Panc1 (cell line): ENCODE results near the gene OR6N1. TPM values are rescaled to one million over a fixed set of nuclear protein-coding genes. Genes with fewer than 3 reads are reported as not detected.

Experiments used
- ATAC-seq: fragments of 200-7000 bp; cut with Tn5 transposase; 2 replicates; pipeline ENCODE4 v1.9.1; 2020; ENCODE audit warnings: mild to moderate bottlenecking, moderate library complexity
- BruUV-seq: library from RNA; stranded (reverse); fragments of 400-500 nt; replicated peaks from 2 replicates; lab custom pipeline; 2021; lab: Mats Ljungman, UMichigan
- CTCF ChIA-PET: fragments of 300-600 bp; sonication (Branson Sonifier 250); formaldehyde crosslinking; loops from one replicate; lab custom pipeline; 2022; ENCODE audit warnings: antibody characterized with exemption; lab: Charles Lee
- POLR2A ChIA-PET: fragments of 300-600 bp; sonication (Branson Sonifier 250); formaldehyde crosslinking; loops from one replicate; lab custom pipeline; 2022; ENCODE audit warnings: antibody characterized with exemption; lab: Charles Lee
- DNase-seq: peaks from one replicate; pipeline ENCODE4 v3.0.0-alpha.2; 2010; ENCODE audit warnings: low read depth, low spot score
- H3K27ac ChIP-seq: 2 replicates; pipeline ENCODE4 v1.5.1; 2011; ENCODE audit warnings: mild to moderate bottlenecking, low read length, inconsistent platforms
- H3K27me3 ChIP-seq: fragments of 200-500 bp; sonication (Bioruptor generic); 2 replicates; pipeline ENCODE4 v1.6.0; 2014; ENCODE audit warnings: low read length, inconsistent platforms; ENCODE audit not compliant: control insufficient read depth, insufficient read depth
- H3K36me3 ChIP-seq: fragments of 200-500 bp; sonication (Bioruptor generic); 2 replicates; pipeline ENCODE4 v1.5.1; 2014; ENCODE audit warnings: inconsistent platforms, mild to moderate bottlenecking, low read length, moderate library complexity; ENCODE audit not compliant: control insufficient read depth, insufficient read depth
- H3K4me1 ChIP-seq: 2 replicates; pipeline ENCODE4 v1.5.1; 2011; ENCODE audit warnings: inconsistent platforms, mild to moderate bottlenecking, low read length, moderate library complexity; ENCODE audit not compliant: control insufficient read depth, insufficient read depth
- H3K4me3 ChIP-seq, 2 experiments: 2 replicates each; pipeline ENCODE4 v1.5.1; 2011 to 2012; ENCODE audit warnings: low read depth in 2 of 2, low read length in 2 of 2, mild to moderate bottlenecking in 2 of 2, inconsistent platforms in 1 of 2, moderate library complexity in 1 of 2
- H3K9me3 ChIP-seq: fragments of 200-500 bp; sonication (Bioruptor generic); 2 replicates; pipeline ENCODE4 v1.5.1; 2014; ENCODE audit warnings: low read depth, mild to moderate bottlenecking, inconsistent platforms, low read length, moderate library complexity; ENCODE audit not compliant: control insufficient read depth, insufficient read depth
- POLR2AphosphoS5 ChIP-seq: IDR thresholded peaks from 2 replicates; pipeline ENCODE4 v1.6.1; 2012; ENCODE audit warnings: mild to moderate bottlenecking, low read depth, low read length, moderate library complexity
- SIN3A ChIP-seq: IDR thresholded peaks from 2 replicates; pipeline ENCODE4 v1.6.1; 2012; ENCODE audit warnings: low read depth, mild to moderate bottlenecking, low read length, moderate library complexity, borderline replicate concordance; ENCODE audit not compliant: insufficient read depth
- TCF7L2 ChIP-seq: IDR thresholded peaks from 2 replicates; pipeline ENCODE4 v1.6.1; 2011; ENCODE audit warnings: mild to moderate bottlenecking, low read depth, low read length, inconsistent platforms
- in situ Hi-C: cut with HindIII; loops from 2 replicates; pipeline ENCODE4 v1.10.0; 2016; ENCODE audit warnings: low sequenced_read_pairs, low pct_unique_long_range_greater_than_20kb
- intact Hi-C: fragments of 100-400 bp; cut with micrococcal nuclease; formaldehyde crosslinking; loops from one replicate; pipeline ENCODE4 v1.10.0; 2022; ENCODE audit not compliant: unreplicated experiment
- total RNA-seq: library from RNA; stranded (reverse); gene quantifications from one replicate; pipeline ENCODE4 v1.2.1, GENCODE V29; 2021; ENCODE audit not compliant: unreplicated experiment
- TF ChIP-seq, protein P1 (sequence below): fragments of 450-650 bp; IDR thresholded peaks from 2 replicates; pipeline ENCODE4 v1.5.1; 2017; ENCODE audit warnings: mild to moderate bottlenecking
- TF ChIP-seq, protein P2 (sequence below), 2 experiments: IDR thresholded peaks; 2 replicates each; pipeline ENCODE4 v1.6.1; 2011 to 2012; ENCODE audit warnings: low read depth in 2 of 2, control low read depth in 1 of 2, low read length in 1 of 2, mild to moderate bottlenecking in 1 of 2, moderate library complexity in 1 of 2; ENCODE audit not compliant: insufficient read depth in 1 of 2

The OR6N1 gene
- total RNA-seq, 1 experiment from 2014 or later: not detected

DNA sequence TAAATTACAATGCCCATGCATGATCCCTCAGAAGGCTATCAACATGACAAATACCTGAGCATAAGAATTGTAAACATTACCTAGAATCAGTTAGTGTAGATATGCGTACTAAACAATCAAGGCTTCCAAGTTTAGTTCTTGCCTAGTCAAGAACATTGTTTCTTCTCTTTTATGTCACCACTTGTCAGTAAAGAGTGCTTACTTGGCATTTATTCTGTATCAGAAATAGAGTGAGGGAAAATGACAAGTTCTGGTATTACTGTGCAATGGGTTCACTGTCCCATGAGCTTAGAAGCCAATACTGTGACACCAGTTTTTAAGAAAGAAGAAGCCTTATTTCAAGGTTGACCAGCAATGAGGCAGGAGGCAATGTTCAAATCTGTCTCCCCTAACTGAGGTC lies 31.7 kb upstream of the OR6N1 start:
- POLR2A ChIA-PET: no interaction called here

DNA sequence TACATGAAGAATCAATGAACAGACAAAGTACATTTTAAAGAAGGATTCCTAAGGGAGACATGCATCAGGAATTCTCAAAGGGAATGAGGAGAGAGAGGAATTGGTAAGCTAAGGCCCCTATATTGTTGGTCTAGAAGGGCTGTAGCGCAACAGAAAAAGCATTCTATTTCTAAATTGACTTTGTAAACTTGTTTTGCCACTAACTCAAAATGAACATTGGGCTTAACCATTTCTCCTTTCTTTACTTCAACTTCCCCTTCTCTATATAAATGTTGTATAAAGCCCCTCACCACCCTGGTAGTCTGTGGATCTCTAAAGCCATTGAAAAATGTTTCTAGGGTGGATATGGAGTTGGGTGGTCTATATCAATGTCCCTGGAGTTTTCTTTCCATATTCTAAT lies 29.4 kb upstream of the OR6N1 start:
- intact Hi-C loops (no loop called here), in situ Hi-C loops (no loop called here)
- H3K27me3 ChIP-seq: no peaks in the 10 kb centered on the region
- no TSS peak for BruUV-seq
- CTCF ChIA-PET: no interaction called here
- no peaks in the 10 kb centered on the region for H3K9me3 ChIP-seq
- no peaks in the 10 kb centered on the region for H3K36me3 ChIP-seq
- no peaks in the 10 kb centered on the region for H3K4me1 ChIP-seq
- no peak overlapping the region for H3K4me3 ChIP-seq
- TF ChIP-seq TCF7L2 (no peak), POLR2AphosphoS5 (no peak), SIN3A (no peak)
- TF ChIP-seq, protein P1, sequence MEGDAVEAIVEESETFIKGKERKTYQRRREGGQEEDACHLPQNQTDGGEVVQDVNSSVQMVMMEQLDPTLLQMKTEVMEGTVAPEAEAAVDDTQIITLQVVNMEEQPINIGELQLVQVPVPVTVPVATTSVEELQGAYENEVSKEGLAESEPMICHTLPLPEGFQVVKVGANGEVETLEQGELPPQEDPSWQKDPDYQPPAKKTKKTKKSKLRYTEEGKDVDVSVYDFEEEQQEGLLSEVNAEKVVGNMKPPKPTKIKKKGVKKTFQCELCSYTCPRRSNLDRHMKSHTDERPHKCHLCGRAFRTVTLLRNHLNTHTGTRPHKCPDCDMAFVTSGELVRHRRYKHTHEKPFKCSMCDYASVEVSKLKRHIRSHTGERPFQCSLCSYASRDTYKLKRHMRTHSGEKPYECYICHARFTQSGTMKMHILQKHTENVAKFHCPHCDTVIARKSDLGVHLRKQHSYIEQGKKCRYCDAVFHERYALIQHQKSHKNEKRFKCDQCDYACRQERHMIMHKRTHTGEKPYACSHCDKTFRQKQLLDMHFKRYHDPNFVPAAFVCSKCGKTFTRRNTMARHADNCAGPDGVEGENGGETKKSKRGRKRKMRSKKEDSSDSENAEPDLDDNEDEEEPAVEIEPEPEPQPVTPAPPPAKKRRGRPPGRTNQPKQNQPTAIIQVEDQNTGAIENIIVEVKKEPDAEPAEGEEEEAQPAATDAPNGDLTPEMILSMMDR: no peak
- TF ChIP-seq, protein P2, sequence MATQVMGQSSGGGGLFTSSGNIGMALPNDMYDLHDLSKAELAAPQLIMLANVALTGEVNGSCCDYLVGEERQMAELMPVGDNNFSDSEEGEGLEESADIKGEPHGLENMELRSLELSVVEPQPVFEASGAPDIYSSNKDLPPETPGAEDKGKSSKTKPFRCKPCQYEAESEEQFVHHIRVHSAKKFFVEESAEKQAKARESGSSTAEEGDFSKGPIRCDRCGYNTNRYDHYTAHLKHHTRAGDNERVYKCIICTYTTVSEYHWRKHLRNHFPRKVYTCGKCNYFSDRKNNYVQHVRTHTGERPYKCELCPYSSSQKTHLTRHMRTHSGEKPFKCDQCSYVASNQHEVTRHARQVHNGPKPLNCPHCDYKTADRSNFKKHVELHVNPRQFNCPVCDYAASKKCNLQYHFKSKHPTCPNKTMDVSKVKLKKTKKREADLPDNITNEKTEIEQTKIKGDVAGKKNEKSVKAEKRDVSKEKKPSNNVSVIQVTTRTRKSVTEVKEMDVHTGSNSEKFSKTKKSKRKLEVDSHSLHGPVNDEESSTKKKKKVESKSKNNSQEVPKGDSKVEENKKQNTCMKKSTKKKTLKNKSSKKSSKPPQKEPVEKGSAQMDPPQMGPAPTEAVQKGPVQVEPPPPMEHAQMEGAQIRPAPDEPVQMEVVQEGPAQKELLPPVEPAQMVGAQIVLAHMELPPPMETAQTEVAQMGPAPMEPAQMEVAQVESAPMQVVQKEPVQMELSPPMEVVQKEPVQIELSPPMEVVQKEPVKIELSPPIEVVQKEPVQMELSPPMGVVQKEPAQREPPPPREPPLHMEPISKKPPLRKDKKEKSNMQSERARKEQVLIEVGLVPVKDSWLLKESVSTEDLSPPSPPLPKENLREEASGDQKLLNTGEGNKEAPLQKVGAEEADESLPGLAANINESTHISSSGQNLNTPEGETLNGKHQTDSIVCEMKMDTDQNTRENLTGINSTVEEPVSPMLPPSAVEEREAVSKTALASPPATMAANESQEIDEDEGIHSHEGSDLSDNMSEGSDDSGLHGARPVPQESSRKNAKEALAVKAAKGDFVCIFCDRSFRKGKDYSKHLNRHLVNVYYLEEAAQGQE (IDR thresholded peaks at IDR 0.05; ENCODE audit: insufficient read depth in 1 of 2, low read depth in 2 of 2, low read length in 1 of 2): no peak
- no peak for ATAC-seq
- POLR2A ChIA-PET: no interaction called here
- no peak overlapping the region for H3K27ac ChIP-seq
- DNase-seq: no peak

More for the DNA sequence above, 31.7 kb upstream of the OR6N1 start:
- H3K27me3 ChIP-seq: no peaks in the 10 kb centered on the region
- H3K27ac ChIP-seq: no peak overlapping the region
- no peaks in the 10 kb centered on the region for H3K36me3 ChIP-seq
- TF ChIP-seq POLR2AphosphoS5 (no peak), TCF7L2 (no peak), SIN3A (no peak)
- TF ChIP-seq, protein P2 (IDR thresholded peaks at IDR 0.05; ENCODE audit: insufficient read depth in 1 of 2, low read depth in 2 of 2, low read length in 1 of 2): no peak
- TF ChIP-seq, protein P1: no peak
- in situ Hi-C loops (no loop called here), intact Hi-C loops (no loop called here)
- no peaks in the 10 kb centered on the region for H3K4me1 ChIP-seq
- H3K4me3 ChIP-seq: no peak overlapping the region
- no peak for DNase-seq
- H3K9me3 ChIP-seq: no peaks in the 10 kb centered on the region
- BruUV-seq: no TSS peak
- CTCF ChIA-PET: no interaction called here
- ATAC-seq: no peak
